NCI-H2107 treated with DMSO at 0.1 percent for 48 hours (cell line): ENCODE measurements around the gene FAM131B.
"Not testable (repeated sequence)": the region's sequence is repeated elsewhere in the genome, so short reads cannot be mapped to it uniquely, and the experiment has no call there.

Source experiments
- DNase-seq: peaks from one replicate; lab custom pipeline; 2025; ENCODE audit not compliant: unreplicated experiment; lab: John Stamatoyannopoulos, UW

FAM131B gene

DNA sequence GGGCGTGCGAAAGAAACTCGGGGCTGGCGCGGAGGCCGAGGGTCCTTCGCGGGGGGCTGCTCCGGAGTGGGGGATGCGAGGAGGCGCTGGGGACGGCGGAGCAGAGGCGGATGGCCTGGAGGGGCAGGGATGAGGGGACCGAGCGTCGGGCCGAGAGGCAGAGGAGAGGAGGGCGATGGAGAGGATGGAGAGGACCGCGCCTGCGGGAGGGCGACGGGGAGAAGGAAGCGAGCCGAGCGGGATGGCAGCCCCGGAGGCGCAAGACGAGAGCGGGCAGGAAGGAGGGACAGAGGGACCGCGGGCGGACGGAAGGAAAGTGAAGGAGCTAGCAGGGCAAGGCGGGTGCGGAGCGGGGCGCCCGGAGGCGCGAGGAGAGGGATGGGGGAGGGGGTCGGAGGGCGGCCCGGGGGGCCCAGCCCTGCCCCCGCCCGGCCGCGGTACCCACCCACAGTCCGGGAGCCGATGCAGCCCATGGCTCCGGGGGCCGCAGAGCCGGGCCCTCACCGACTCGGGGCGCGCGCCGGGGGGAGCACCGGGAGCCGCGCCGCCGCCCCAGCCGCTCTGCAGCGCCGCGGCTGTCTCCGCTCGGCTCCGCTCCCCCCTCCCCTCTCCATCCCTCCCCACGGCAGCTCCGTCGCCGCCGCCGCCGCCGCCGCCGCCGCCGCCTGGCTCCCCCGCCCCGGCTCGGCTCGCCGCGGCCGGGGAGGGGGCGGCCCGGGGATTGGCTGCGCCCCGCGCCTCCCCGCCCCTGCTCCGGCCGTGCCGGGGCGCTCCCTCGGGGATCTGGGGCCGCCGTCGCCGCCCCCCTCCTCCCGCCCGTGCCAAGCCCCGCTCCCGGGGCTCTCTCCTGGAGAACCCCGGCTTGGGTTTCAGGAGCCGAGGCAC, at the start of gene FAM131B:
FAM131B (minus strand) TSS at position 583 of the 885 bp plus-strand sequence; CDS start at position 473, 110 bp downstream.
- DNase-seq, result no peak

DNA sequence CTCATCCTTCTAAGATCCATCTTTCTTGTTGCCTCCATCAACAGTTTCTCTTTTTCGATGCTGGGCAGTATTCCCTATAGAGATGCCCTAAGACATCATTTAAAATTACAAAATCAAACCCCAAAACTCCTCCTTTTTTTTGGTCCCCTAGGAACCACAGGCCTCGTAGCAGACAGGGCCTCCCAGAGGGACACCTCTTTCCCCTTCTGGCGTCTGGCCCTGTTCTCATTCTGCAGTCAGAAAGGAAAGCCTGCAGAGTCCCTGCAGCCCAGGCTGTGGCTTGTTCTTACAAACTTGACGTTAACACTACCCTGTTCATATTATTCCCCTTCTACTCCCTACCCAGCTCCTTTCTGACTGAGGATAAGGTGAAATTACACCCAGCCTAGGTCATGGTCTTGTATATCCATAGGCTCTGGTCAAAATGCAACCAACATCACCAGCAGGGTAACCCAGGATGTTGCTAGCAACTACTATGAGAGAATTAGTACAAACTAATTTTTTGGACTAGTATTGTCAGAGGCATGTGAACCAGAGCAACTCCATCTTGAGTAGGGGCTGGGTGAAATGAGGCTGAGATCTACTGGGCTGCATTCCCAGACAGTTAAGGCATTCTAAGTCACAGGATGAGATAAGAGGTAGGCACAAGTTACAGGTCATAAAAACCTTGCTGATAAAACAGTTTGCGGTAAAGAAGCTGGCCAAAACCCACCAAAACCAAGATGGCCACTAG, 49.6 kb upstream of the FAM131B start:
- DNase-seq, result no peak

DNA sequence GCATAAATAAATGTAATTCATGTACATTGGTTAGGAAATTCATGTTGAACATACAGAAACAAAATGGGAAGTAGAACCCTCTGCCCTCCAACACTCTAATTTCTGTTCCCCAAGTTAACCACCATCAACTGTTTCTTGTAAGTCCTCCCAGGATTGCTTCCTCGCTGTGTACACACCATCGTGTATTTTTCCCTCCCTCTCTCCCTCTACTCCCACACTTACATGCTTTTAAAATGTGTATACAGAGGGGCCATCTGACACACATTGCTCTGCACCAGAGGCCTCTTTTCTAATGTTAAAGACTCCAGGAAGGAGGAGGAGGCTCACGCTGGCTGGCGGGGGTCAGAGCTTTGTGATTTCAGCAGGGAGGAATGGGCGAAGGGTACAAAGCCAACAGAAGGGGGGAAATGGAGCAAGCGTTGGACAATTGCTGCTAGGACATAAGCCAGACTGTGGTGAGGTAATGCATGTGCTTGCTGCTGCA, 48.0 kb upstream of the FAM131B start:
- no peak for DNase-seq

DNA sequence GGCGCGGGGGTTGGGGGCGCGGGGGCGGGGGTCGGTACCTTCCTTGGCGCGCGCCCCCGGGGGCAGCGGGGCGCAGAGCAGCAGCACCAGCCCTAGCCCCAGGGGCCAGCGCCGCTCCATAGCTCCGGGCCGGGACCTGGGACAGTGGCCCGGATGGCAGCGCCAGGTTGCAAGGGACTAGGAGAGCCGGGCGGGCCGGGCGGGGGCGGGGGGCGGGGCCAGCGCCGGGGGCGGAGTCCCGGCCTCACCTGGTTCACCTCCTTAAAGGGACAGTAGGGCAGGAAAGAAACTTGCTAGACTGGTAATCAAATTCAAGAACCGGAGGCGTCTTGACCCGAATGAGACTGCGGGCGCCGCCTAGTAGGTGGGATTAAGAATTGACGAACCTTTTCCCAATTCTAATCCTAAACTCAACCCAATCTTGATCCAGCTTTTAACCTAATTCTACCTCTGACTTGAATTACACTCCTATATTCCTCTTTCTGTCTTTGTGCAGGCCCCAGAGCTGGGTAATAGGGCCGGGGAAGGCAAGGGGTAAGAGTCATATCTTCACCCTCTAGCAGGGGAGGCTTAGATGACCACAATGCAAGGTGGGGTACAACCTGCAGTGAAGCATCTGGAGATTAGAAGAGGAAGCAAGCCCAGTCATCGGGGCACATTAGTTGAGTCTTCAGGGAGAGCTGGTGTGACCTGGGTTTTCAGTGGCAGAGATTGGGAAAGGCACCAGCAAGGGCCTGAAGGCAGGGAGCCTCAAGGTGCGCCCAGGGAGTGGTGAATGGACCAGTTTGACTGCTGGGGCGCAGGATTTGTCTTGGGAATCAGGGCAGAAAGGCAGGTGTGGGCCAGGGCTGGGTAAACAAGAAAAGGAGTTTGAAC, 46.4 kb upstream of the FAM131B start, which contains the start of gene EPHA1:
EPHA1 (minus strand) TSS at position 171 of the 876 bp plus-strand sequence; CDS start at position 120, 51 bp downstream.
- DNase-seq, result no peak

DNA sequence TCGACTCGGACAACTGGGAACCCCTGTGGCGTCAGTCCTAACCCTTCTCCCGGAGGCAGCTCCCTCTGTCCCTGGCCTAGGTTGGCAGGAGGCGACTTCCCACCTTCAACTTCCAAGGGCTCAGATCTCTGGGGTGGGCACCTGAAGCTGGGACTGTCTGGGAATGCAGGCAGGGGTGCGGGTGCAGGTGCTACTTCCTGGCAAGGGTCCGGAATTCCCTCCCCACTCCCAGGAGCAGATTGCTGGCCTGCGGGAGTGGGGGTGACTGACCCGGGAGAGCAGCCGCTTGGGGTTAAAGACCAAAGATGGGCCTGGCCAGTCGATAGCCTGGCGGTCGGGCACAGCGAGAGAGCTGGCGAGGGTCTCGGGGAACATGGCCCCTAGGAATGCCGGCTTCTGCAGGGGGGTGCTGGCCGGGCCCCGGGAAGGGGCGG, 45.8 kb upstream of the FAM131B start:
- no peak for DNase-seq

DNA sequence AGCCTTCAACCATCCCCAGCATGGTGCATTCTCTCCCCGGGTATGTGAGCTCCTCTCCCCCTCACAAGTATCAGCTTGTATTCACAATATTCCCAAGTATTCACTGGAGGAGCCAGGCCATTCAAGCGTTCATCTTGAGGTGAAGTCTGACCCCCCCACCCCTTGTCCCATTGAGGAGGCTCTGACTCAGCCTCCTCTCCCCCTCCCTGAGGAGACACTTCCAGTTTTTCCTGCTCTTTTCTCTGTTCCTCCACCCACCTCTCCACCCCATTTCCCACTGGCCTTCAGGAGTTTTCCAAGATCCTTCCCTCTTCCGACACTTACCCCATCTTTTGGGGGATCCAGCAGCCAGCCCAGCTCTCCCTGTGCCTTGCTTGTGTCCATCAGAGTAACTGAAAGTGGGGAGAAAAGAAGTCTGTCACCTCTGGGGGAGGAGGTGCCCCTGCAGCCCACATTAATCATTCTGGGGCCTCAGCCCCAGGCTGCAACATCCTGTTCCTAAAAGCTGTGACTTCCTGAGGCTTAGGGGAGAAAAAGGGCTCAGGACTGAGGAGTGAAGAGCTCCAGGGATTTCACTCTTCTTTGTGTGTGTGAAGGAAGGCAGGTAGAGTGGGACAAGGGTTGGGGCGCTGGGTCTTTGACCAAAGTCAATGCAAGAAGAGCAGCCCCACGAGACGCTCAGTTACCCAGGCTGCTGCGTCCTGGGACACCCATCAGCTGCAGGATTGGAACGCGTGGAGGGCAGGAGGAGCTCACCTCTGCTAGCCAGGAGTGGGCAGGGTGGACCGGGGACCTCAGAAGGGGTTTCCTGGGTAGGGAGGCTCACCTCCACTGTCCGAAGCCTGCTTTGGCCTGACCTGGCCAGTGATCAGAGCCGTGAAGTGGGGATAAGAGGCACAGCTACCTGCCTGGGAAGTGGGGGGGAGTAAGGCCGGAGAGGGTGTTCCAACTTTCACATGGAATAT, 45.1 kb upstream of the FAM131B start:
- no peak for DNase-seq

DNA sequence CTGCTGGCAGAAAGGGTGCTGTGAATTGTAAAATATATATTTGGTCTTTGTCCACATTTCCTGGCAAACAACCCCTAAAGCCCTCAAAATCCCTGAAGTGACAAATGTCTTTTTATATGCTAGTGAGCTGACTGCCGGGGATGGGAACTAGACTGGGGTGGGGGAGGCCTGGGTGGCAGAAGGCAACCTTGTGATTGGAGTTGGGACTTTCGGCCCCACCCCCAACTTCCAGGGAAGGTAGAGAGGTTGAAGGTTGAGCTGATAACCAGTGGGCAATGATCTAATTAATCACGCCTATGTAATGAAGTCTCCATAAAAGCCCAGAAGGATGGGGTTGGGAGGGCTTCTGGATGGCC, 43.5 kb upstream of the FAM131B start:
- no peak for DNase-seq

DNA sequence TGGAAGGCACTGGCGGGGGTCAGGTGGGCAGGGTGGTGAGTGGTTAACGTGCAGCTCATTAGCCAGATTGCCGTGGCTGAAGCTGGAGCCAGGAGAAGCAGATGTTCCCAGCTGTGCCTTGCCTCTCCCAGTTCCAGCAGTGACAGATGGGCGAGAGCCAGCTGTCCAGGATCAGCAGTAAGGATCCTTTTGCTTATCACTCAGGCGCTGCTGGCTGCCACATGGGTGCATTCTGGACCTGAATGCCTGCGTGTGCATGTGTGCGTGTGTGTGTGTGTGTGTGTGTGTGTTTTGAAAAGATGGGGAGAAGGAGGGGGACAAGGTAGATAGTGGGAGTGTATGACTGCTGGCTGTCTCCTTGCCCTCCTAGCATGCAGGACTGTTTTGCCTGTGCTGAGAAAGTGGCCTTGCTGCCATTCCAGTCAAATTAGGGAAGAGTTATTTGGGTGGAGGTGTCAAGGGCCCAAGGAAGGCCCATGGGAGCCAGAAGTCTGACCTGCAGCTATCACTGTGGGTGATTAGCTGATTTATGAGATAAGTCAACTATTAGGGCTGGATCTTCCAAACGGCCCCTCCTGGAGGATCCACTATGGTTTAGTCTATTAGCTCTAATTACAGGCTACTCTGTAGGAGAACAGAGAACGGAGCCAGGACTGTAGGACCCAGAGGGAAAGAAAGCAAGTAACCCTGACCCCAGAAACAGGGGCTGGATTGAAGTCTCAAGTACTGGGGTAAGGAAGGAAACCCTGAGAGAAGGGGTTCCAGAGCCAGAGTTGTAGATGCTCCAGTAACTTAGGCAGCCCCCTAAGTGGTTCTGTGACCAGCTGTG, 42.9 kb upstream of the FAM131B start:
- no peak for DNase-seq

DNA sequence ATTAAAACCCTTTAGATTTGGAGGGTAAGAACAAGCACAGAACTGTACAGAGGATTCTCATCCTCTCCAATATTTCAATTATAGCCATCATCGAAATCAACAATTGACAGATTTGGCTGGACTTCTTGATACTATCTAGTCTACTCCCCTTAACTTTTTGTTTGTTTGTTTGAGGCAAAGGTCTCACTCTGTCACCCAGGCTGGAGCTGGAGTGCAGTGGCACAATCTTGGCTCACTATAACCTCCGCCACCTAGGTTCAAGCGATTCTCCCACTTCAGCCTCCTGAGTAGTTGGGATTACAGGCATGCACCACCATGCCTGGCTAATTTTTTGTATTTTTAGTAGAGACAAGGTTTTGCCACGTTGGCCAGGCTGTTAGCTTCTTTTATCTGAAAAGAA, 39.7 kb upstream of the FAM131B start:
- not testable (repeated sequence) for DNase-seq

DNA sequence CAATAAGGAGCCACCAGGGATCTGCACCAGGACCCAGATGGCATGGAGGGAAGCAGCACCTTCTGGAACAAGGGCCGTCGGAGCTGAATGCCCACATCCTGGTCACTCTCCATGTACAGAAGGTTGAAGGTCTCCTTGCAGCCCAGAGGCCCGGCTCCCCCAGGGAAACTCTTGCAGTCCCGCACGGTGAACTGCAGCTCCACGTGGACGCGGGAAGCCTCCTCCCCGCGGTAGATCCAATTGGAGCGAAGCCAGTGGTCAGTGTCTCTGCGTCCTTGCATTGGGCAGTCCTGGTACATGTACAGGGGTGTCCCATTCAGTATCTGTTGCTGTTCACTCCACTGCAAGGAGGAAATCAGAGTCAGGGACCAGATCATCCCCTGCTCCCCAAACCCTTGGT, 38.8 kb upstream of the FAM131B start:
- DNase-seq, result no peak

DNA sequence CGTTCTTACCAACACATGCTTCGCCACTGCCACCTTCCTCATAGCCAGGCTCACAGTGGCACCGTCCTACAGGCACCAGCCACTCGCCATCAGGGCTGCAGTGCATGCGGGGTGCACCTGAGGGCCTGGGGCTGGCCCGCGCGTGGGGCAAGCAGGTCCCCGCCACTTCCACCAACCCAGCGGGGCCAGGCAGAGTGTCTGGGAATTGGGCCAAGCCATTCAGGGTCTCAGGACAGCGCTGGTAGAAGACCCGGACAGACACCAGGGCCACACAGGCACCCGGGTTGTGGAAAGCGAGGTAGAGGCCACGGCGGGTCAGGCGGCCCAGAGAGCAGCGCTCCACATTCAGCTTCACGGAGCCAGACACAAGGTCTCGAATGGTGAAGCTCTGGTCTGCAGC, 37.1 kb upstream of the FAM131B start:
- DNase-seq, result no peak

DNA sequence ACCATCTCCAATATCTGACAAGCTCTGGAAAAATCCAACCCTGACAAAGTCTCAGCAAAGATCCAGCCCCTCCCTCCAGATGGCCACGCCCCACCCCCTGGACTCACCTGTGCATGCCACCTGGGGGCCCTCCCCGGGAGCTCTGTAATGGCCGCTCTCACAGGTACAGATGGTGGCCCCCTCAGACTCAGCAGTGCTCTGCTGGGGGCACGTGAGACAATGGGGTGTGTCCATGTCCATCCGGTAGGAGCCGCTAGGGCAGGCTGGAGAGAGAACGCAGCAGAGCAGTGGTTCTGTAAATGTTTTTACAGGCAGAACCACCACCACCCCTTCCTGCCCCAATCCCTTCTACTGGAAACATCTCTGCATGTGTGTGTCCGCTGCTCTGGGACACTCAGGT, 36.6 kb upstream of the FAM131B start:
- DNase-seq, result no peak

DNA sequence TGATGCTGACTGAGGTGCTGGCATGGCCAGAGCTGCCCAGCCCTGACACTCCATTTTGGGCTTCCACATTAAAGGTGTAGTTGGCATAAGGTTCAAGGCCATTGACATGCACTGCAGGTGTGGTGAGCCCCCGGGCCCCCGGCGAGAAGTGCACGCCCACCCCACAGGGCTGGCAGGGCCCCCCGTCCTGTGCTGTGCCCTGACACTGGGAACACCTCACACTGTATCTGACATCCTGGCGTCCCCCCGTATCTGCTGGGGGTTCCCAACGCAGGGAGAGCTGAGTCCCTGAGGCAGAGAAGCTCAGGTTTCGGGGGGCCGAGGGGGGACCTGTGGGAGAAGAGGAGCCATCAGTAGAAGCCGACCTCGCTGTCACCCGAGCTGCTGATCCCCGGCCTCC, 36.1 kb upstream of the FAM131B start:
- DNase-seq, result no peak

DNA sequence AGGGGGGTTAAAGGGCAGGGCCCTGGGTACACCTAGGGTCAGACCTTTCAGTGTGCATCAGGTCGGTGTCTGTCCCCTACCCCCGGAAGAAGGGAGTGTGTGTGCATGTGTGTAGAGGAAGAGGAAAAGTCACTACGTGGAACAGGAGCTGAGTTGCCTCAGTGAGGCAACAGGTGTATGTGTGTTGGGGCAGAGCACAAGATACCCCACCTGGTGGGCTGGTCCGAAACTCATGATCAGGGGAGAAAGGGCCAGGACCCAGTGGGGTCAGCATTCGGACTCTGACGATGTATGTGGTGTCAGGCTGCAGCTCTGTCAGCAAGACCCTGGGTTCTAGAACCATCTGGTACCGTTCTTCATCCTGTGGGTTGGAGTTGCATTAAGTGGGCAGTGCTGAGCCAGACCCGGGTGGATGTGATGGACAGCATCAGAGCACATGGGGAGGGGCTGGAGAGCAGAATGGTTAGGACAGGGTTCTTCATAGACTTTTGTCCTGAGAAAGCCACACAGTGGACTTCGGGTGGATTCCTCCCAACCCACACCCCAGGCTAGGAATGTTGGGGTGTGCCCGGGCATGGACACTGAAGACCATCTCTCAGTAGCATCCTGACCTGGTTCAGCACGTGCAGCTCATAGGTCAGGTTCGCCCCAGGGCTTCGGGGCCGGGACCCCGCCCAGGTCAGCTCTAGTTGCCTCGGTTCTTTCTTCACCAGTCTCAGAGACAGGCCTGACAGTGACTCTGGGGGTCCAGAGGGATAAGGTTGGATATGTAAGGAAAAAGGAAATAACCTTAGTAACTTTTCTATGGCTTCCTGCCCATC, 35.4 kb upstream of the FAM131B start:
- DNase-seq, result no peak

DNA sequence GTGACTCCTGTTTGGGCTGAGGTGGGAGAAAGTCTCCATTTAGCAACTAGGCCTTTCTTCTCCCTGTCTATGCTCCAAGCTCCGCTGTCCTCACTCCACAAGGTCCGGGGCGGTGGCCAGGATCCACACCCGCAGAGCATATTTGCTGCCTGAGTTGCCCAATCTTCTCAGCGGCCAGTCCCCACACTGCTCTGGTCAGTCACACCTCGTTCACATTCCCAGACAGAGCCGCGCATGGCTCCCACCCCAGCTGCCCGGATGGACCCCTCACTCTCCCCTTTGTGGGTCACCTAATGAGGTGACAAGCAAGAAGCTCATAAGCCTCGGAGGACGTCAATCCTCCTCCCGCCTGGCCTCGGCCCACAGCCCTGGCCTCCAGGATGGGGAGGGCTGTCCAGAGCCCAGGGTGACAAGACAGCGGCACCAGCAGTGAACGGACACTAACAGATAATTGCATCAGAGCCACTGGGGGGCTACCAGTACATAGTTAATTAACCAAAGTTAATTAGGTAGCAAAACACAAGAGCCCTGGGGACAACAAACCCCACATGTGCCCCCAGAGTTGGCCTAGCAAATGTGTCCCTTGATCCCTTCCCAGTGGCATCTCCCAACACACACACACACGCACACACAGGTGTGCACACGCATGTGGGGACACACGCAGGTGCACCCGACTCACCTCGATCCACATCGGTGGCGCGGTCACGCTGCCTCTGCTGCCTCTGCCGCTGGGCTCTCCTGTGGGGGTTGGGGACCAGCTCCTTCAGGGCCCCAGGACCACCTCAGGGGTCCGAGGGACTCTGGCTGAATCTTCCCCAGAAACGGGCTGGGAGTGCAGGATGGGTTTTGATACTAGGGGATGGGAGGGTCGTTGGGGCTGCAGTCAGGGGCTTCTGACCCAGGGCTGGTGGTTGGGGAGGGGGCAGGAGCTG, 34.4 kb upstream of the FAM131B start:
- no peak for DNase-seq

DNA sequence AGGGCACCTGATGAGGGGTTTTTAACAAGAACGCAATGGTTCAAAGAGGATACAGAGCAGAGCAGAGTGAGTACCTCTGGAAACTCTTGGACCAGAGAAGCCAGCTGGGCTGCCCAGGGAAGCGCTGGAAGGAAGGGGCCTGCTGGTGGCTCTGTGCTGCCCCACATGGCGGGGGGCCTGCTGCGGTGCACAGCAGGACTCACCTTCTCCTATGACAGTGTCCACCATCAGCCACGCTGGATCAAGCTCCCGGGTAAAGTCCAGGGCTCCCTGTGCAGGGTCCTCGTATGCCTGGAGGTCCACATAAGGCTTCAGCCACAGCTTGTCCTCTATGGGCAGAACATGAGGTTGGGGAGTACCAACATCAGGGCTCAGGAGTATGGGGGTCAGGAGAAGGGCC, 33.7 kb upstream of the FAM131B start:
- no peak for DNase-seq
